ENCODE measurements around the gene CLCN5.
"Not testable (repeated sequence)": the region's sequence is repeated elsewhere in the genome, so short reads cannot be mapped to it uniquely, and the experiment has no call there.

Gene CLCN5

DNA sequence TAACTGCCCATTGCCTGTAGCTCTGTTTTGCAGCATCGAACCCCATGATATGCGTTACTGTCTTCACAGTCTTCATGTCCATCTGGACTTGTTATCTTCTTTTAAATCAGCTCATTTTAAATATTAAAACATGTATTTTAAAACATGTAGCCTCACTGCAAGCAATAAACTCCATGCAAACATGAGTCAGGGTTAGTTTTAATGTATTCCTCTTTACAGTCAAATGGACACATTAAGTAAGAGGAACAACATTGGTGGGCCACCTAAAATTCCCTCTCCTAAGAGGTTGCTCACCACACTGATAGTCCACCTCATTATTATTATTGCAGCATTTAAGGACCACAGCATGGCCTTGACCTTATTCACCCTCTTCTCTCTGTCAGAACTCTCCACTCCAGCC lies 74.1 kb downstream of the CLCN5 start:
- DNase-seq (ENCODE audit: low read depth) = no peak

DNA sequence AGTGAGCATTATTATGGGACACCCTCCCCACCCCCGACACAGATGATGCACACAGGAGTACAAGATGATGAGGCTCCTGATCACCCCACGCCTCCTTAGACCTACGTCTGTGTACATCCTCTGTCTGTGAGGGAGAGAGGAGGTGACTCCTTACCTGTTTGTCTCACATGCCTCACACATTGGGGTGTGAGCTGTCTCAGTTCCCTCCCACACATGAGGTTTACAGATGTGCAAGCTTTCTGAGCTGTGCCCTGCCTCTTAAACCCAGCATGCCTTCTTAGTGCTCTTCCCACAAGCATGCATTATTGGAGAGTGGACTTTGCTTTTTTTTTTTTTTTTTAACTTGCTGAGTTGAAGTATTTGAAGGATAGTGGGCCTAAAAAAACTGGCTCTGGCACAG lies 76.7 kb downstream of the CLCN5 start:
- DNase-seq (ENCODE audit: low read depth) = no peak

DNA sequence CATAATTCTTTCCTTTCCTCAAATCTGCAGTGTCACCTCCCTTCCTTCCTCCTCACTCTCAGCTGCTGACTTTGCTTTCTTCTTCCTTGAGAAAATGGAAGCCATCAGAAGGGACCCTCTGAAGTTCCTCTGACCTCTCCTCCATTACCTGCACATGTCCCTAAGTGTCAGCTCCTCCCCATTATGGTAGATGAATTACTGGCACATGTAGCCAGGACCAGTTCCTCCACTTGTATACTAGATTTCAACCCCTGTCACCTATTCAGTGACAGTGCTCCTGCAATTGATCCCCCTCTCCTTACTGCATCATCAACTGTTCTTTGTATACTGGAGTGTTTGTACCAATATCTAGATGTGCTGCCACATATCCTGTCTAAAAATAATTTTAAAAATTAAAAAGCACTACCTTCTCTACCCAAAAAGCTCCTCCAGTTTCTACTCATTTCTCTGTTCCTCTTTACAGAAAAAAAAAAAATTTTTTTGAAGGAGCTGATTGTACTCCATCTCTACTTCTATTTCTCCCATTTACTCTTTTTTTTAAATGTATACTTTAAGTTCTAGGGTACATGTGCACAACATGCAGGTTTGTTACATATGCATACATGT lies 78.6 kb downstream of the CLCN5 start:
- DNase-seq (ENCODE audit: low read depth) = no peak

DNA sequence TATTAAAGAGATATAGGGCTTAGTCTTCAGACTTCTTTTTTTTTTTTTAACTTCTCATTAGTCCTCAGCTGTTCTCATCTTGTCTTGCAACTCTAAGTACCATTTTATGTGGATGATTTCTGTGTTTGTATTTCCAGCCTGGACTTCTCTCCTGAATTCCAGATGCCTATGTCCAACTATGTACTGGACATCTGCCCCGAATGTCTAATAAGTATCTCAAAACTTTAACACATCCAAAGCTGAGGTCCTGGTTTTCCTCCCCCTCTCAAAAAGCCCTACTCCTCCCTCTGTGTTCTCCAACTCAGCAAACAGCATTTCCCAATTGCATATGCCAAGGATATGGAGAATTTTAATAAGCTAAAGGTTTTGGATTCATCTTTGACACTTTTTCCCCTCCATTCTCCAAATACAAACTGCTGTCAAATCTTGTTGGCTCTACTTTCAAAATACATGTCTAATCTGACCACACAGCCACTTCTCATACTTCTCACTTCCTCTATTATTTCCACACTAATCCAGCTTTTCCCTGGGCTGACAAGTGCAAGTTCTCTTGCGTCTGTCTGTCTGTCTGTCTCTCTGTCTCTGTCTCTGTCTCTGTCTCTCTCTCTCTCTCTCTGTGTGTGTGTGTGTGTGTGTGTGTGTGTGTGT lies 79.8 kb downstream of the CLCN5 start:
- no peak for DNase-seq (ENCODE audit: low read depth)

DNA sequence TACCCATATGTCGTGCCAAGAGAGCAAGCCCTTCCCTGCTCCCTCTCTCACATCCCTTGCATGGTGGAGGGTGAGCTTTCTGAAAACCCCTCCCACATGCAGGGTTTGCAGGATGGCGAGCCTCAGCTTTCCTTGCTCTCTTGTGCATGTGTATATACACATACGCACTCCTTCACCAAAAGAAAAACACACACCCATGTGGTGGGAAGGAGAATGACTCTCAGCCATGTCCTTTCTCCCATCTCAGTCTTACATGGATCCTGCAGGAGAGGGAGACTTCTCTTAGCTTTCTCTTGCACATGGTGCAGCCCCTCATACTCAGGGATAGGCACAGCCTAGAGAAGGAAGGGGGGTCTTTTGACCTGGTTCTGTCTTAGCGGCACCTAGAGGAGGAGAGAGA lies 81.1 kb downstream of the CLCN5 start:
- no peak for DNase-seq (ENCODE audit: low read depth)

DNA sequence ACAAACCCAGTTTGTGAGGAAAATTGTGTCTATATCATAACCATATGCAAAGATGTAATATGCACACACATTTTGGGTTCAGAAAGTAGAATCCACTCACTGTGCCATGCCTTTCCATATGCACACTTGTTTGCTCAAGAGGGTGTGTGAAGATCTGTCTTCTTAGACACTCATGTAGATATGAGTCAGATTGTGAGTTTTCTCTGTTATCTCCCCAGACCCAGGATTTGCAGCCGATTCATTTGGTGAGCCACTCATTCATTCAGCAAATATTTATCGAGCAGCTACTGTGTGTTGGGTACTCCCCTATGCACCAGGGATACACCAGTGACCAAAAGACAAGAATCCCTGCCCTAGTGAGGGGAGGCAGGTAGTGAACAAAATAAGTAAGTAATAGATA lies 81.5 kb downstream of the CLCN5 start:
- DNase-seq (ENCODE audit: low read depth) = no peak

DNA sequence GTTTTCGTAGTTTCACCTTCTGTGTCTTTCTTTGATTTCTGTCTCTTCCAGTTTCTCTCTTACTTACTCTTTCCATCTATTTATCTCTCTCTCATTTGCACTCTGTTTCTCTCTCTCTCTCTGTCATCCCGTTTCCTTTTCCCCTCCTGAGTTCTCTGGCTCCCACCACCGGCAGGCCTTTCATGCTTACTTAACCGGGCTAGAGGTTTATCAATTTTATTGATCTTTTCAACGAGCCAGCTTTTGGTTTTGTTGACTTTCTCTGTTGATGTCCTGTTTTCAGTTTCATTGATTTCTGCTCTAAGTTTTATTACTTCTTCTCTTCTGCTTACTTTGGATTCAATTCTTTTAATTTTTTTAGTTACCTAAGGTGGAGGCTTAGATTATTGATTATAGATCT lies 103.2 kb downstream of the CLCN5 start:
- not testable (repeated sequence) for DNase-seq (ENCODE audit: low read depth)

DNA sequence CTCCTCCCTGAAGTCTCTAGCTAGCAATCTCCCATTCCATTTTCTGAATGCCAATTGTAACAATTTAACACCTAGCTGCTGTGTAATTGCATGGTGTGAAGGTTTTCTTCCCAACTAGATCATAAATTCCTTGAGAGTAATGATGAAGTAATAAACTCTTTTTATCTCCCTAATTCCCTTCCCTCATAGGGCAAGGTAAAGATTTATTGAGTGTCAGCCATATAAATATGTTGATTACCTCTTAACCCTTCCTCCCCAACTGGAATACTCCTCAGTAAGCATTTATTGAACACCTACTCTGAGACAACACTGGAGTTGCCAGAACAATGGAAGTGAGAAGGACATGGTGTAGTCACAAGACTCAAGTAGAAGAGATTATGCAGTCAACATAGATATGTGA lies 112.7 kb downstream of the CLCN5 start:
- no peak for DNase-seq (ENCODE audit: low read depth)

DNA sequence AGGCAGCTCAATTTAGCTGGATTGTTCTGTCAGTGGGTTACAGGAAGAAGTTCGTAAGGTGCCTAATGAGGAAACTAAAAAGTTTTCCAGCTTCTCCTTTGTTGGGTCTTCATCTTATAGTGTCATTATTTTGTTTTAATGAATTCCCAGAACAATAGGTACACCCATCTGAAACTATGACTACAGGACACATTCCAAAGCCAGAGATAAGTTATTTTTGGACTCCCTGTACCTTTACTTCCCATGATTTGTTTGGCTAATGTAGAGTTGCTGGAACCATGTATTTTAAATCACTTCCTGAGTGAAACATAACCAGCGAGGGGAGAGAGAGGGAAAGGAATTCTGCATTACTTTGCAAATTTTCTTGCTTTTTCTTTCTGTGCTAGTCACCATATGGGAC lies 114.0 kb downstream of the CLCN5 start:
- DNase-seq (ENCODE audit: low read depth) = no peak

DNA sequence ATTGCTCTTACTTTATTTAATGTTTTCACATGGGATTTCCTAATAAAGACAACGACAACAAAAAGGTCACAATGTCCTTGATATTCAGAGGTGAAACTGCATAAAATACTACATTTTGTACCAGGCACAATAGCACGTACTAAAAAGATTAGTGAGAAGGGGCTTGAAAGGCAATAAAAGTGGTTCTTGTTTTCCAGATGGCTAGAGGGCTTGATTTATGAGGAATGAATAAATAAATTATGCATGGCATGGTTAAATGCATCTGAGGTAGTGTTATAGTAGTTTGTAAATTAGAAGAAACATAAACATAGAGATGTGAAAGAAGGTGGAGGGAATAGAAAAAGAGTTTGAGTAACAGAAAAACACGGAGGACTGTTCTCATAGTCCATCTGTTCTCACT lies 123.4 kb downstream of the CLCN5 start:
- DNase-seq (ENCODE audit: low read depth) = no peak

DNA sequence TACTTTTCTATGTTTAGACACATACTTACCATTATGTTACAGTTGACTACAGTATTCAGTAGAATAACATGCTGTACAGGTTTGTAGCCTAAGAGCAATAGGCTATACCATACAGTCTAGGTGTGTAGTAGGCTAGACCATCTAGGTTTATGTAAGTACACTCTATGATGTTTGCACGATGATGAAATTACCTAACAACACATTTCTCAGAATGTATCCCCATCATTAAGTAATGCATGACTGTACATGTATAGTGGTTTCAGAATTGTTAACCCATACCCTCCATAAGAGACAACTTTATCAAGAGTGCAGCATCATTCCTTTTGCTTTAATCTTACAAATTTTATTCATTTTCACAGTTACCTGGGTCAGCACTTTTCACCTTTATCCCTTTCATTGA lies 126.8 kb downstream of the CLCN5 start:
- no peak for DNase-seq (ENCODE audit: low read depth)

DNA sequence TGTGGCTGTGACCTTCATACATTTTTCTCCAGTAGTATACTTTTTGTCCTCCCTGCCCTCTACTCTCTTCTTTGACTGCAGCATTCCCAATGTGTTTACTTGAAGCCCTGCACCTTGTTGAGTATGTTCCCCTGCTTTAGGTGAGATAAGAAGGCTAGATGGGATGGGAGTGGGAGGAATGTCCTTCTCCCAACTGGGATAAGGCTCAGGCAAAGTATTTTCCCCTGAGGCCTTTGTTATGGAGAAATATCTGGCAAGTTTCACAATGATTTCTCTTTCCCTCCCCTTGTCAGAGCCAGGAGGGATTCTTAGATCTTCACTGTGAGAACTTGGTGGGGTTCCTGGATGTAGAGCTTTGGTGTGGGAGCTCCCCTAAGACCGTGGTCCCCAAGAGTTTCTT lies 131.8 kb downstream of the CLCN5 start:
- no peak for DNase-seq (ENCODE audit: low read depth)

DNA sequence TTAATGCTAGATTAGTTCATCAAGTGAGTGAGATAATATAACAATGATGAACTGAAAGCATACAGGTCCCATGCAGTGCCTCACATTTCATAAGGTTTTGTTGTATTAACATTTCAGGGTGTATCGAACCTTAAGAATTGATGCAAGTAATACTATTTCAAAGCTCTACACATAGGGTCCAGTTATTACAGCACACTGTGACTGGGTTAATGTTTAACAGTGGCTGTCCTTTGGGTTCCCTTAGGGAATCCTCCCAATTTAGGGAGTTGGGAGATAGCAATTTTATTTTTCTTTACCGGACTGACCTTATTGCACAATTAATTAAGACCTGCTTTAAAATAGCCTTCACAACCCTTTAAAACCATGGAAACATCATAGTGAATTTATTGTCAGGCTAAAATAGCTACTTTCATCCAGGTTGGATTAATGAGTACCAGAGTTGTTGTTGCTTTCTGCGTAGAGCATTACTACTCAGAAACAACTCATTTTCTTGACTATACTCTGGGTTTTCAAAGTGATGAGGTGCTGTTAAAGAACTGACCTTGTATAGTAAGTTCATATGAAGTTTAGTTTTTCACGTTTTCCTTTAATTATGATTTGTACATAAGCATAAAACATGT lies 144.0 kb downstream of the CLCN5 start:
- no peak for DNase-seq (ENCODE audit: low read depth)

DNA sequence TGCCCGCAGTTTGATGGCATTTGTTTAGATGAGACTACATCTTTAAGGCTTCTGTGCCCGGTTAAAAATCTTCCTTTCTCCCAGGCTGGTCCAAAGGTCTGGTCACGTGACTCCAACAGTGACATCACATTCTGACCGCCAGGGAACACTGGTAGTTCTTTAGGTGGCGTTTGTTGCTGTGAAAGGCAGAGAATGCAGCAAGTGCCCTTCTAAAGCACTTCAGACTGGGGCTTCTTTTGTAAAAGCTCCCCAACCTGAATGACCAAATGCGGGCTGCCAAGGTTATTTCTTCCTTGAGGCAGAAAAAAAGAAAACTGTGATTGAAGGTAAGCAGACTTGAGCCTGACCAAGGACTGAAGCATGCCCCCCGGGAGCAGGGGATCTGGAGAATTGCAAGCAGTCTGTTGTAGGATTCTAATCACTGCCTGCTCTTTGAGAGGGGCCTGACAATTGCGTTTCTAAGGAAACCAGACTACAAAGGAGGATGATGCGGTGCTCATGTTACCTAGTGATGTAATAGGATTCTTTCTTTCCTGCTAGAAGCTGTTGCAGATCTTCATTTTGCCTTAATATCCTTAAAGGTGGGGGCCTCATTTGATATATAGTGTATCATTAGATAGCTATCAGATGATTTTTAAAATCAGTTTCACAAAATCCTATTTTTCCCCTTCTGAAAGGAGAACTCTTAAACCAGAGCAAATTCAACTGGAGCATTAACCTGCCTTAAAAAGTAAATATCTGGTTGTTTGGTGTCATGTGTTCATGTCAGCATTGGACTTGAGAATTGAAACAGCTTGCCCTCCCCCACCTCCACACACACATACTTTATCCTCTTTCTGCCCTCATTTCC lies 145.3 kb downstream of the CLCN5 start:
- DNase-seq (ENCODE audit: low read depth) = no peak

DNA sequence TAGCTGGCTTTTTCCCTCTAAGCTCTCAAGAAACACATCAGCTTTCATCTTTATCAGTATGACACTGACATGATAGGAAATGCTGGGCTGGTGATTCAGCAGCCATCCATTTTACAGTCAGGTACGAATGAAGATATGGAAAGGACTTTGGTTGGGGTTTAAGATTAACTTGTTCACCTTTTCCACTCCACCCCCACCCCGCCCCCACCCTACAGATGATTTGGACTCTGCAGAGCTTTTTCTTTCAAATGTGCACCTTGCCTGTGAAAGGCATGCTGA lies 145.8 kb downstream of the CLCN5 start:
- DNase-seq (ENCODE audit: low read depth) = no peak

DNA sequence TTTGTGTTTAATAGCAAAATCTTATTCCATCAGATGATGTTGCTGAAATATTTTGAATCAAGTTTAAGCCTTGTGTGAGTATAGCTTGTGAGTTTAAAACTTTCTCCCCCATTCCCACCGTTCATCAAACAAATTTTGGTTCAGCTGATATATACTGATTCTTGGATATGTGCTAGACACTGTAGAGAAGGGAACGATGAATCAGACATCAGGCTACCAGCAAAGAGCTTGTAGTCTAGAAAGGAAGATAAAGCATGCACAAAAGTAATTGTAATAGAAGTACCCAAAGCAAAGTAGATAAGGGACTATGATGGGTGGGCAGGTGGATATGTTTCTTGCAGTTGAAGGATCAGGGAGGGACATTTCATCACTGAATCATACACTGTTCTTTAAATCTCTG lies 146.5 kb downstream of the CLCN5 start:
- DNase-seq (ENCODE audit: low read depth) = no peak

DNA sequence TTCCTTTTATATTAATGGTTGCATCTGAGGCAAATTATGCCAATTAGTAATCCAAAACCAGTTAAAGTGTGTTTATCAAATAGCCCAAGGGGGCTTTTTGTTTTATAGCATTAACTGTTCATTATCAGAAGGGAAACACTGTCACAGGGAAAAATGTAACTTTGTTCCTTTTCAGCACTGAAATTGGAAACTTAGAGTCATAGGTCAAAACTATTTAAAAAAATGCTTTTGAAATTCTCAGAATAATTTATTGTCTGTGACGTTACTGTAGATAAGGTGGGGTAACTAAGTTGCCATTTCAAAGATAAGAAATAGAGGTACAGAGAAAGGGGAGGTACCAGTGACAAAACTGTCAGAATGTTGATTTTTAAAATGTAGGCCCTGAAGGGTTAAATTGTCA lies 149.1 kb downstream of the CLCN5 start:
- DNase-seq (ENCODE audit: low read depth) = no peak

DNA sequence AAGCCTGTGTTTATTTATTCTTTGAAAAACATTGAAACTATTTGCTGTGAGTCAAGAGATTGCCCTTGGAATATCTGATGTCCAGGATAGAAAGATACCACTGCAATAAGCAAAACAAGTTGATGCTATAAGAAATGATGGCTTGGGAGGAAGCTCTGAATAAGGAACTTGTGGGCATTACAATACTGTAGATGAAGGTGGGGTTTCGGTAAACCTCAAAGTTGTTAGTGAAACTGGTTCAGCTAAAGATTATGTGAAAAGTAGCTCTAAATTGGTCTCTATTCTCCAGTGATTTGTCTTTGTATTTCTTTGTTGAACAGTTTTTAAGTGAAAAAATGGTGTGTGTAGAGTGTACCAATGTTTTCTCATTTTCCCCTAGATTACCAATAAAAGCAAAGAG lies 149.7 kb downstream of the CLCN5 start:
- no peak for DNase-seq (ENCODE audit: low read depth)

DNA sequence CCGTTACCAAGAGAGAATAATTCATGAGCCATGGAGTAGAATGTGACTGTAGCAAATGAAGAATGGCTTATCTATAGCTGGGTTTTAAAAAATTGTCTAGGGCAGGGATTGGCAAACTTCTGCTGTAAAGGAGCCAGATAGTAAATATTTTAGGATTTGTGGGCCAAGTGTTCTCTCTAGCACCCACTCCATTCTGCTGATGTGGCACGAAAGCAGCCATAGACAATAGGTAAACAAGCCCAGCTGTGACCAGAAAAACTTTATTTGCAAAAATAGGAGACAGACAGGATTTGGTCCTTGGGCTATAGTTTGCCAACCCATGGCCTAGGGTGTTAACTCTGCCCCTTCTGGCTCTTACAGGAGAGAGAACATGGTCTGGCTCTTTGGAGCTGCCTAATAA lies 151.2 kb downstream of the CLCN5 start:
- DNase-seq (ENCODE audit: low read depth) = no peak

DNA sequence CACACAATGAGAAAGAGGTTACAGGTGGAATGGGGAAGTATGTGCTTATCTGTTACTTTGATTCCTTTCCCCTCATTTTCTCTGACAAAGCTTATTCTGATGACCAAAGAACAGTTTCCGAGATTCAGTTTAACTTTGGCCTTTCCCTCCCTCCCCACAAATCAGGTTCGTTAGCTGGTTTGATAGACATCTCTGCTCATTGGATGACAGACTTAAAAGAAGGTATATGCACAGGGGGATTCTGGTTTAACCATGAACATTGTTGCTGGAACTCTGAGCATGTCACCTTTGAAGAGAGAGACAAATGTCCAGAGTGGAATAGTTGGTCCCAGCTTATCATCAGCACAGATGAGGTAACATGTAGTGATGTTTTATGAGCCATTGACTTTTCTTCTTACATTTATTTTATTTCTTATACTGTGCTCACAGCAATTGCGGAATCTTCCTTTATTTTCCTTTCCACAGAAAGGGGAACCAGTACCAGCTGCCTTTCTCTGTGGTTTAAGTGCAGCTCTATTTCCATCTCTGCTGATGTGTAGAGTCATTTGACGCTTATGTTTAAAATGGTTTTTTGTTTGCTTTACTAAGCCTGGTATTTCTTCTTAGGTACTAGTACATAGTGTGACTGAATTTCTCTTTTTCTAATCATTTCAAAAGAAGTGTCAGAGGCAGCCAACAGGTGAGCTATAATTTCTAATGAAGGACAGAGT lies 153.4 kb downstream of the CLCN5 start:
- DNase-seq (ENCODE audit: low read depth) = no peak

DNA sequence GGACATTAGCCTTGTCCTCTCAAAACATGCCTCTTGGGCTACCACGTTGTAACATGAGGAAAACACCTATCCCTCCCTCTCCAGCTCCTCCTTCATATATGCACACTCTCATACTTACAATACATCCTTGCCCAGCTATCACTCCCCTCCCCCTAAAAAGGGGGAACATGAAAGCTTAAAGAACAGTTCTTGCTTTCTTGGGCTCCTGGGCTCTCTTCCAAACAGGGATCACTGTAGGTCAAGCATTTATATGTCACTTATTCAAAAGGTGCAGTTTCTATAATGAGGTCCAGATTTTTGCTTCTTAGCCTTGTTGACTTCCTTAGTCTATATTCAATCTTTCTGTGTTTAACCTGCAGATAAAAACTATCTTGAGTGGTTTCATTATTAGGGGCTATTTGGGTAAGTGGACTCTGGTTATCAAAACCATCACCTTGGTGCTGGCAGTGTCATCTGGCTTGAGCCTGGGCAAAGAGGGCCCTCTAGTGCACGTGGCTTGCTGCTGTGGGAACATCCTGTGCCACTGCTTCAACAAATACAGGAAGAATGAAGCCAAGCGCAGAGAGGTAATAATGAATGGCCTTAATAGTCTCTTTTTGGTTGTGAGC lies 159.0 kb downstream of the CLCN5 start:
- no peak for DNase-seq (ENCODE audit: low read depth)

DNA sequence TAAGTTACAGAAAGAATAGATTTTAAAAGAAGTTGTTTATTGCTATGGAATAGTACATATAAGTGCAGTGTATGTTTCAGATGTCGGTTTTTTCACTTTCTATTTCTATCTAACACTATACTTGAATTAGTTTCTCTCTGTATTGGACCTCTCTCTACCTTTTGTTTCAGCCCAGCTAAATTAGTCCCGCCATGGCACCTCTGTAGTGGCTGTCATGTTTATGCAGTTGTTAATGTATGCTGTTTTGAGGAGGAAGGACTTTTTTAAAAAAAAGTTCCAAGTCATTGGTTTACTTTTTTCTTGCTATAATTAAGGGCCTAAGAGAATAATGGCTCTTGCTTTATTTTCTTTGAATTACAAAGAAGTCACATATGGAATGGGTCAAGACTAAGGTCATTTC lies 160.3 kb downstream of the CLCN5 start:
- DNase-seq (ENCODE audit: low read depth) = no peak

All from GM04504 (cell line).